ENCODE results near the gene SPNS3.

SPNS3 gene

DNA sequence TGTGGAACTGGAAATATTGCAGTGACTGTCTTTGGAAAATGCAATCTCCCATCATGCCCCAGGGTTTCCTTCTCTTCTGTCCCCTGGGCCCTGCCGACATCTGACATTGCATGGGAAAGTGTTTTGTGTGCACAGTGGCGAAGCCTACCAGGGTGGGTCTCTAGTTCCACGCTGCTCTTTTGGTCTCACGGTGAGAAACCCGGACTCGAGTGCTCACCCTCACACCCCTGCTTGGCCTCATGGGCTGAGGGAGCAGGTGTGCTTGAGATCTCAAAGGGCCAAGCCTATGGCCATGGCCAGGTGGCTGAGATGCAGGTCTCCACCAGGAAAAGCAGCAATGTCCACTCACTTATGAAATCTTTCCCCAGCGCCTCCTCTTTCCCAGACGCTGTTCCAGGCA lies 32.0 kb downstream of the SPNS3 start:
- DNase-seq (ENCODE audit: low spot score): no peak

GRCh38 chr17:4467287-4467686 lies 33.5 kb downstream of the SPNS3 start:
- no peak for DNase-seq (ENCODE audit: low spot score)

DNA sequence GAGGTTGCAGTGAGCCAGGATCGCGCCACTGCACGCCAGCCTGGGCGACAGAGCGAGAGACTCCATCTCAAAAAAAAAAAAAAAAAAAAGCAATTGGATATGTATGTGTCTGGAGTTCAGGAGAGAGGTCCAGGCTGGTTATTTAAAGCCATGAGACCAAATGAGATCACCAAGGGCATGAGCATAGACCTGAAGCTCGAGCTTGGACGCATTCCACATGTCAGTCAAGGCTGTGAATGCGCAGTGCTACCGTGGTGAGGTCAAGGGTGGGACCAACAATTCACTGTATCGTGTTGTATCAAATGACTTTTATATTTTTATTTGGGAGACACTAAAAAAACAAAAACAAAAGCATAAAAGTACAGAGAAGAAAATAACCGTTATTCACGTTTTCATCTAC lies 35.8 kb downstream of the SPNS3 start:
- no peak for DNase-seq (ENCODE audit: low spot score)

- DNase-seq (ENCODE audit: low spot score): no peak
These were observed 38.5 kb downstream of the SPNS3 start for GRCh38 chr17:4472286-4472685.

DNA sequence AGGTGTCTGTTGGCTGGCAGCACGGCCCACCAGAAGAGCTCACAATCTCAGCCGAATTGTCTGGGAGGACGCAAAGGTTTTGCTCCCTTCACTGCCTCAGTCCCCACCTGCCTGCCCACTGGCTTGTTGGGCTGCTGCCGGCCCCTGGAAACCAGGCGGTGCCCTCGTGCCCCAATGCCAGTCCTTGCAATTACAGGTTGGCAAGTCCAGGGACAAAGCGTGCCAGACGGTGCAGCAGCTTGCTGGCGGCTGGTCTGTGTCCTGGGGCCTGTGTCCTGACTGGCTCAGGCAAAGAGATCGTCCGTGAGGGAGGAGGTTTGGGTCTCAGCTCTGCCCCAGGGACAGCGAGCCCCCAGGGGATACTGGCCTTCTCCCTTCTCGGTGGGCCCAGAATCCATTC lies 40.4 kb downstream of the SPNS3 start:
- no peak for DNase-seq (ENCODE audit: low spot score)

DNA sequence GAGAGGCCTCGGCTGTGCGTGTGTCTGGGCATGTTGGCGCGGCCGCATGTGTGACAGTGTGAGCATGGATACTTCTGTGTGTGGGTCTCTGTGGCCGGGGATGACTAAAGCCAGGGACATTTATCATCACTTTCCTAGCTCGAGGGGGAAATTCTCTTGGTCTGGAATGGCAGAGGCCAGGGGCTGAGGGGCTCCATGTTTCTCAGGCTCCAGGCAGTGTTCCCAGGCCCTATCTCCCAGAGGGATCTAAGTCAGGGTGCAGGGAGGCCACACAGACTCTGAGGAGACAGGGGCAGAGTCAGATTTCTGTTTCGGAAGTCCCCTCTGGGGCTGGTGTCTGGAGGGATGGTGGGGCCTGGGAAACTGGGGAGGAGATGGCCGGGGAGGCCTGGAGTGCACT lies 41.3 kb downstream of the SPNS3 start:
- DNase-seq (ENCODE audit: low spot score): no peak

GRCh38 chr17:4475463-4475862 lies 41.7 kb downstream of the SPNS3 start:
- no peak for DNase-seq (ENCODE audit: low spot score)

GRCh38 chr17:4476017-4476416 lies 42.3 kb downstream of the SPNS3 start:
- DNase-seq (ENCODE audit: low spot score): no peak

GRCh38 chr17:4476511-4477070 lies 42.9 kb downstream of the SPNS3 start:
- no peak for DNase-seq (ENCODE audit: low spot score)

- peak; percentile 74 for DNase-seq (ENCODE audit: low spot score)
These were observed 43.6 kb downstream of the SPNS3 start for GRCh38 chr17:4477255-4477791.

DNA sequence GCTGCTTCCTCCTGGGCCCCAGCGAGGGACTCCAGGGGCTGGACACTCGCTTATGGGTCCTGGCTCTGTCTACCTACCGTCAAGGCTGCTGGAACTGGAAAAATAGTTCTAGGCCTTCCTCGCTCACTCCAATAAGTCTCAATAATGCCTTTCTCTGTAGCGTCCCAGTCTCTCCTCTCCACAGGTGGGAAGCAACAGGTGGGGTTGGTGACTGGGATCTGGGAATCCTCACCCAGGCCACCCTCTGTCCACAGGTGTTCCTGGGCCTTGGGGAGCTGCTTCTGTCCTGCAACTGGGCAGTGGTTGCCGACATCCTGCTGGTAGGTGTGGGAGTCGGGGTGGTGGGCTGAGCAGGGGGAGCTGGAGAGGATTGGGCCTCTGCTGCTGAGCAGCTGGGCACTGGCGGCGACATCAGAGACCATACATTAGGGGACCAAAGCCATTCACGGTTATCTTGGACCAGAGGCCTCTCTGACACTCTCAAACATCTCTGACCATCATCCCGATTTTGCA lies 44.6 kb downstream of the SPNS3 start:
- DNase-seq (ENCODE audit: low spot score): no peak

DNA sequence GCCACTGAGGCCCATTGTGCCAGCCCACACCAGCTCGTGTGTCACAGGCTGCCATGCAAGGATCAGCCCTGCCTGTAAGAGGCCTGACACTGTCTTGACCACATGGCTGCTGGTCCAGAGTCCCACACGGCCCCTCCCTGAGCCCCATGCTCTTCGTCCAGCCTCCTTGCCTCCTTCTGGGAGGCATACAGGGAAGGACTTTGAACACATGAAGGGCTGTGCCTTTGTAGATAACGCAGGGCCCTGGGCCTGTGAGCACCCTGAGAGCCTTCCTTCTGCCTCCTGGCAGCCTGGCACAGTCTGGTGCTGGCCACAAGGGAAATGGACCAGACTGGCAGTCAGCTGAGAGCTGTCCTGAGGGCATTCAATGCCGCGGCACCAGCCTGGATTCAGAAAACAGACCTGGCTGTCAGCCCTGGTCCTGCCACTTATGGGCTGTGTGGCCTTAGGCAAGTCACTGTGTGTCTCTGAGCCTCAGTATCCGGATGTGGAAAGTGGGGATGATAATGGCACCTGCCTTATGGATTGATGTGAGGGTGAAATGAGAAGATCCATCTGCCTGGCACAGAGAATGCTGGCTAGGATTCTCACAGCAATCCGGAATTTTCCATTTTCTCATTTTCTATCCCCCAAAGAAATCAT lies 45.7 kb downstream of the SPNS3 start:
- DNase-seq (ENCODE audit: low spot score): no peak

- no peak for DNase-seq (ENCODE audit: low spot score)
These were observed 46.4 kb downstream of the SPNS3 start for GRCh38 chr17:4479982-4480751.

DNA sequence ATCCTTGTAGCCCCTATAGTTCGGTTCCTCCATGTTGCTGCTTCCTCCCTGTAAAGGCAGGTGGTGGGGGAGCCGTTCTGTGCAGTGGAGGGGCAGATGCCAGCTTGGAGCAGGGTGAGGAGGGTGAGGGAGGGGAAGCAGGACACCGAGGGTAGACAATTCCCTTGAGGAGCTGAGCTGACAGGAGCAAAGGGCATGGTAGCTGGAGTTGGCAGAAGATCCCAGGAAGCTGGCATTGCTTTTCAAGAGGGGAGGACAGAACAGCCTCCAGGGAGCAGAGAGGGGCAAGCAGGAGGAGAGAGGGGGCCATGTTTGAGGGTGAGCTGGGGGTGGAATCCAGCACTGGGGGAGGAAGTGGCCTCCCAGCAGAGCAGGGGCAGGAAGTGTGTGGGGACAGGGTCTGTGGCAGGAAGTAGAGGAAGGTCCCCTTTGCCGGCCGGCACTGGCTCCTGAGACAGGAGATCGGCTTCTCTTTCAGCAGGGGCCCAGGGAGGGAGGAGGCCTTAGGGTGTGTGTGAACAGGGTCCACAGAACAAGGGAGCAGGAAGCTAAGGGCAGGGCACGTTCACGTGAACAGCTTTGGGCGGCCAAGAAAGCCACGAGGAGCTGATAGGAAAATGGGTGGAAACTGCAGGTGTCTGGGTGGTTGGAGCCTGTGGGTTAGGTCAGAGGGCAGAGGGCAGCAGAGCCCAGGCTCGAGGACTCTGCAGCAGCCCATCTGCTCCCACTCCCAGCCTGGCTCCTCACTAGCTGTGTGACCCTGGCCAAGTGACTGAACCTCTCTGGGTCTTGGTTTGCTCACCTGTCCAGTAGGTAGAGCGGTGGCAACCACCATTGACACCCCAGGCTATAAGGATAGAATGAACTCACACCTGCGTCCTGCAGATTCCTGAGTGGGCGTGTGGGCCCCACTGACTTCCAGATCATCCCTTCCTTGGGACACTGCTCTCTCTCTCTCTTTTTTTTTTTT lies 47.5 kb downstream of the SPNS3 start:
- DNase-seq (ENCODE audit: low spot score): no peak

GRCh38 chr17:4482338-4483011 lies 48.7 kb downstream of the SPNS3 start:
- no peak for DNase-seq (ENCODE audit: low spot score)

DNA sequence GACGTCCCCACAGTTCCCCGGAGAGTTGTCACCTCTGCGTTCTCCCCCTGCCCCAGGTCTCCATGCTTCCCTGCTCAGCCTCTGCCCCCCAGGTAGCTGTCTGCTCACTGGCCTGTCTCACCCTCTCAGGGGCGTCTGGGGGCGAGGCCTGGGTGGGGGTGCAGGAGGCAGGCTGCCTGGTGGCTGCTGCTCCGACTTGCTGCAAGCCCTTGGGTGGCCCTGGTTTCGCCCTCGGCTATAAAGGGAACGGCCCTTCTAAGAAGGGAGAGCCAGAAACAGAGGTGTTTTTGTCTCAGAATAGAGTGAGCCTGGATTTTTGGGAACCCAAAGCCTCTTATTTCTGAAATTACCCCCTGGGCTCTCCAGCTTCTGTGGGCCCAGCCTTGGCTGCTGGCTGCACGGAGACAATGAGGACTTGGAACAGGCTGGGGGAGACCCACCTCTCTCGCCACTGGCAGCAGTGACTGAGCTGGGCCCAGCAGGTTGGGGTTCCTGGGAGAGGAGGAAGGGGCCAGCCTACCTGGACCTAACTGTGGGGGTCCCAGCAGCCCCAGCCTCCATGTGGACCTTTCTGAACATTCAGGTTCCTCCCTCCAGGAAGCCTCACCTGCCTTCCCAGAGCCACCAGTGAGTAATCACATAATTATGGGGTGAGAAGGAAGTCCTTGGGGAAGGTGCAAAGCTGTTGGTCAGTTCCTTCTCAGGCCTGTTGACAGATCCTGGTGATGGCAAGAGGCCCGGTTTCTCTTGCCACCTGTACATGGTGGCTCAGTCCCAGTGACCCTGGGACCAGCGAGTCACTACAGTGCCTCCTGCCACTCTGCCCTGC lies 49.5 kb downstream of the SPNS3 start:
- peak; percentile 53 for DNase-seq (ENCODE audit: low spot score)

GRCh38 chr17:4485676-4486646 lies 52.2 kb downstream of the SPNS3 start:
- DNase-seq (ENCODE audit: low spot score): no peak

DNA sequence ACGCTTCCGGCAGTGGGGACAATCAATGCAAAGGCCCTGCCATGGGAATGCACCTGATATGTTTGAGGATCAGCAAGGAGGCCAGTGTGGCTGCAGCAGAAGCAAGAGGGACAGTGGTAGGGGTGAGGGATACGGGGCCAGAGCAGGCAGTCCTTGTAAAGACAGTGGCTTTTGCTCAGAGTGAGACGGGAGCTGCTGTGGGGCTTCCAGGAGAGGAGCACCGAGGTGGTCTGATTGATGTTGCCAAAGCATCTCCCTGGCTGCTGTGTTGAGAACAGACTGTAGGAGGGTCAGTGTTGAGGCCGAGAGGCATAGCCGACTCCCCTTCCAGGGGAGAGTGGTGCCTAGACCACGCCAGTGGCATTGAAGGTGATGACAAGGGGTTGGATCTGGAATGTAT lies 53.6 kb downstream of the SPNS3 start:
- DNase-seq (ENCODE audit: low spot score): no peak
